Uterus (tissue), 2 donors: Measurements from ENCODE around the gene AHI1.

Source experiments
- POLR2A ChIP-seq, 2 donors: fragments of 450-650 bp; IDR thresholded peaks; one replicate each; pipeline ENCODE4 v1.6.1; 2016; ENCODE audit warnings: antibody characterized with exemption in 2 of 2, mild to moderate bottlenecking in 1 of 2, moderate library complexity in 1 of 2
- TF ChIP-seq, protein P1 (sequence below), 4 experiments: fragments of 200-600 bp in 2 of 4; fragments of 450-650 bp in 2 of 4; sonication (generic) in 2 of 4; IDR thresholded peaks; one replicate each; pipeline ENCODE4 v1.5.1; 2016 to 2019; ENCODE audit warnings: antibody characterized with exemption in 4 of 4, mild to moderate bottlenecking in 2 of 4, moderate library complexity in 1 of 4

DNA sequence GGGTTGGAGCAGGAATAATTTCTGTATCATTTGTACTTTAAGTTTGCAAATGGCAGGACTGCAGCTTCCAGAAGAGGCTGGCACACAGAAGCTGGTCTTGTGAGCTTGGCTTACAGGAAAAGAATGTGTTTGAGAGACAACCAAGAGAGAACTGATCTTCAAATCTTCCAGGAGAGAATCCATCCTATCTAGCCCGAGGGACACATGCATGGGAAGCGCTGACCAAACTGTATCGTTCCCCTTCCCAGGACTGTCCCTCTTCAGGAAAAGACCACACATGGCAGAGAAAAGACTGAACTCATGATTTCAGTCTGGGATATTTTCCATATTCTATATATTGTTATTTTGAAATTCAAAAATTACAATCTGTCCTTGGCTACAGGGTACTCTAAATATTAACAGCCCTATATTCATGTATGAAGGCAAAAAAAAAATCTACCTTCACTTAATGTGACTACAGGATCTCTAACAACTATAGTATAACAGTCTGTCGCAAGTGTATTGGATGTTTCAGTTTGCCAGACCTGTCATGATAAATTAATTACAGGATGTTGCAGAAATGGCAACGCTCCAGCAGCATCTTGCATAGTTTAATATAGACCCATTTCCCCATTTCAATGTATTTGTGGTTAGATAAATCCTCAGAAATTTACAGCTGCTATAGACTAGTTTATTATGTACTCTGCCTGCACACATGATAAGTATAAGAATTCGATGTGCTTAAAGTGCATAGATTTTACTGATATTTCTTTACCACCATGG is 217.0 kb downstream of the AHI1 start:
- no peak for TF ChIP-seq POLR2A (IDR thresholded peaks at IDR 0.05)
- TF ChIP-seq, protein P1, sequence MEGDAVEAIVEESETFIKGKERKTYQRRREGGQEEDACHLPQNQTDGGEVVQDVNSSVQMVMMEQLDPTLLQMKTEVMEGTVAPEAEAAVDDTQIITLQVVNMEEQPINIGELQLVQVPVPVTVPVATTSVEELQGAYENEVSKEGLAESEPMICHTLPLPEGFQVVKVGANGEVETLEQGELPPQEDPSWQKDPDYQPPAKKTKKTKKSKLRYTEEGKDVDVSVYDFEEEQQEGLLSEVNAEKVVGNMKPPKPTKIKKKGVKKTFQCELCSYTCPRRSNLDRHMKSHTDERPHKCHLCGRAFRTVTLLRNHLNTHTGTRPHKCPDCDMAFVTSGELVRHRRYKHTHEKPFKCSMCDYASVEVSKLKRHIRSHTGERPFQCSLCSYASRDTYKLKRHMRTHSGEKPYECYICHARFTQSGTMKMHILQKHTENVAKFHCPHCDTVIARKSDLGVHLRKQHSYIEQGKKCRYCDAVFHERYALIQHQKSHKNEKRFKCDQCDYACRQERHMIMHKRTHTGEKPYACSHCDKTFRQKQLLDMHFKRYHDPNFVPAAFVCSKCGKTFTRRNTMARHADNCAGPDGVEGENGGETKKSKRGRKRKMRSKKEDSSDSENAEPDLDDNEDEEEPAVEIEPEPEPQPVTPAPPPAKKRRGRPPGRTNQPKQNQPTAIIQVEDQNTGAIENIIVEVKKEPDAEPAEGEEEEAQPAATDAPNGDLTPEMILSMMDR (IDR thresholded peaks at IDR 0.05): no peak
